Measurements from ENCODE around the gene CDH23.
A peak's percentile ranks its signal among the peaks of the same experiment; 100 is the strongest.
"Not testable (repeated sequence)": the region's sequence is repeated elsewhere in the genome, so short reads cannot be mapped to it uniquely, and the experiment has no call there.

The CDH23 gene

GRCh38 chr10:71837098-71837827, 440.5 kb downstream of the CDH23 start:
- DNase-seq (ENCODE audit: extremely low read depth in 1 of 2, low read depth in 1 of 2) = no peak

GRCh38 chr10:71838264-71839211, 441.8 kb downstream of the CDH23 start:
- DNase-seq (ENCODE audit: extremely low read depth in 1 of 2, low read depth in 1 of 2) = no peak

DNA sequence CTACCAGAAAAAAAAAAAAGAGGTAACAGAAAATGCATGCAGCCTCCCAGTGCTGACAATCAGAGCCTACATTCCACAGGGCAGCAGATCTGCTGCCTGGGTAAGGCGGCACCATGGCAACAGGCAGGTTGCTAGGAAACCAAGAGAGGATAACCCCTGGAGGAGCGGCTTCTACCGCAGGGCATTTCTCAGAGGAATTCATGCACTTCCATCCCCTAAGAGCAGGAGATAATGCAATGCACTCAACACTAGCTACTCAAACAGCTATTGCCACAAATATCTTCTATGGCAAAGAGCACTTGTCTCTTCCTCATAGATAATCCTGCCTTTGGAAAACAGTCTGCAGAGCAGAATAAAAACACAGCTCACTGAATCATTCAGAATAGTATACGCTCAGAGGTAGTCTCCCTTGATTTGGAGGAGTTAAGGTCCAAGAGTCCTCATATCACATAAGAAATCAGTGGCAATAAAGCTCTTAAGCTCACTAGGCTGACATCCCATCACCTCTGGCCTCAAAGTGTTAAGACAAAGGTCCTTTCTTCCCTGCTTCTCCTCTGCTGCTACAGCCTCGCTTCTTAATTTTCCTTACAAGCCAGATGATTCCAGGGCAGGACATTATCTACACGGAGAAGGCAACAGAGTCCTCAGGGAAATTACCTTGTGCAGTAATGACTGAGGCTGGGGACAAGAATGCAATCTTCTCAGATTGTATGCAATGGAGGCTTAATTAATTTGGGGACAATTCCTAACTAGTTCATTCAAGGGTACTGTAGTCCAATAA, 443.6 kb downstream of the CDH23 start:
- no peak for DNase-seq (ENCODE audit: extremely low read depth in 1 of 2, low read depth in 1 of 2)

GRCh38 chr10:71840958-71841335, 444.2 kb downstream of the CDH23 start:
- DNase-seq (ENCODE audit: extremely low read depth in 1 of 2, low read depth in 1 of 2) = no peak

GRCh38 chr10:71842422-71842821, 445.7 kb downstream of the CDH23 start:
- DNase-seq (ENCODE audit: extremely low read depth in 1 of 2, low read depth in 1 of 2) = no peak

GRCh38 chr10:71842856-71843686, 446.4 kb downstream of the CDH23 start:
- no peak for DNase-seq (ENCODE audit: extremely low read depth in 1 of 2, low read depth in 1 of 2)

GRCh38 chr10:71844084-71844483, 447.4 kb downstream of the CDH23 start:
- no peak for DNase-seq (ENCODE audit: extremely low read depth in 1 of 2, low read depth in 1 of 2)

DNA sequence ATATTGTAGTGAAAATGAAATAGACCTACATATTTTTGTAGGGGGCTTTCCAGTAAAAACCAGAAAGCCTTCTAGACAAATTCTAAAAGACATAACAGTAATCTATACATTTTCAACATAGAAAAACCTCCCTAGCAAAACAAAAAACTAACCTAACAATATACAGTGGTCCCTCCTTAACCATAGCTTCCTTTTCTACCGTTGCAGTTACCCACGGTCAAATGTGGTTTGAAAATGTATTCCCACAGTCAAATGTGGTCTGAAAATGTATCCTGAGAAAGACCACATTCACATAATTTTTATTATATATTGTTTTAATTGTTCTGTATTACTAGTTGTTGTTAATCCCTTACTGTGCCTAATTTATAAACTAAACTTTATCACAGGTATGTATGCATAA, 448.0 kb downstream of the CDH23 start:
- no peak for DNase-seq (ENCODE audit: extremely low read depth in 1 of 2, low read depth in 1 of 2)

DNA sequence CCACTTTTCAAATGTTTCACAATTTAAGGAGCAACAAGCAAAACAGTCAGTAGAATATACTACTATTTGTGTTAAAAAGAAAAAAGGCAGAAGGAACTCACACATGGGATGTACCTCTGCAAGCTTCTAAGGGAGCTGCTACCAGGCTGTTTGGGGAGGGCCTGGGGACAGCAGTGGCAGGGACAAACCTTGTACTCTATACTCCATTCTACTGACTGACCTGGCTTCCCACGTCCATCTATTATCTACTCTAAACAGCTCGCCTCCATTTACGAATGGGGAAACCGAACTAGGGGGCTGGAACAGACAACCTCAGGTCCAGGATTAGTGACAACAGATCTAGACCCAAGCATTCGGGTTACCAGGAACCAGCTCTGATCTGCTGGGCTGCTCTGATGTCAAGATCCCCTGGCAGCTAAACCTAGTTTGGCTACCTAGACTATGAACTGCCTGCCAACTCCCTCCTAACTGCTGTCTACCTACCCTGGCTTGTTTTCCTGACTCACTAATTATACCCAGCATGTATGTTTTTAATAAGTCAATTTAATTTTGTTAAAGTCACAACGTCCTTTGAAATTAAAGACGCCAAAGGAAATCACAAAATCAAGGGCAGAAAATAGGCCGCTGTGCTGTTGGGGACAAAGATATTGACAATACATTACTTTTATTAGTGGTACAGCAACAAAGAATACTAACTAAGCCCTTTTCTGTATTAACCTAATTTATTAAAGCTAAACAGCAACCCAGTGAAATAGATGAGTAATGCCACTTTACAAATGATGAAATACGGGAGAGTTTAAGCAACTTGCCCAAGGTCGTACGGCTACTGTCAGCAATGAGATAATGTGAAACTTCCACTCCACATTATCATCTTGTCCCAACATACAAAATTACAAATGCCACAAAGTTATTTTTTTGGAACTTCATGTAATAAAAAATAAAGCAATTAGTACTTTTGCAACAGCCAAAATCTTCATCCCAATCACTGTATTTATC, 449.0 kb downstream of the CDH23 start:
- no peak for DNase-seq (ENCODE audit: extremely low read depth in 1 of 2, low read depth in 1 of 2)

GRCh38 chr10:71846816-71847215, 450.1 kb downstream of the CDH23 start:
- DNase-seq (ENCODE audit: extremely low read depth in 1 of 2, low read depth in 1 of 2) = no peak

GRCh38 chr10:71847418-71847817, 450.7 kb downstream of the CDH23 start:
- DNase-seq (ENCODE audit: extremely low read depth in 1 of 2, low read depth in 1 of 2) = no peak

GRCh38 chr10:71848325-71849275, 451.9 kb downstream of the CDH23 start:
- DNase-seq (ENCODE audit: extremely low read depth in 1 of 2, low read depth in 1 of 2) = no peak

DNA sequence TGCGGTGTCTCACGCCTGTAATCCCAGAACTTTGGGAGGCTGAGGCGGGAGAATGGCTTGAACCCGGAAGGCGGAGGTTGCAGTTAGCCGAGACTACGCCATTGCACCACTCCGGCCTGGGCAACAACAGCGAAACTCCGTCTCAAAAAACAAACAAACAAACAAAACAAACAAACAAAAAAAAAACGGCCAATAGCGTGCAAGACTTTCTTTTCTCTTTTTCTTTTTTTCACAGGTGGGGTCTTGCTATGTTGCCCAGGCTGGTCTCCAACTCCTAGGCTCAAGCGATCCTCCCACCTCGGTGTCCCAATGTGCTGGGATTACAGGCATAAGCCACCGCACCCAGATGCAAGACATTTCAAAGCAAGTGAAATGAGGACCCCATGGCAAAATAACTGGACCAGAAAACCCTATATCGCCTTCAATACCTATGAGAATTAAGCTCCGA, 452.8 kb downstream of the CDH23 start:
- DNase-seq (ENCODE audit: extremely low read depth in 1 of 2, low read depth in 1 of 2) = no peak

- DNase-seq (ENCODE audit: extremely low read depth in 1 of 2, low read depth in 1 of 2) = no peak
These were observed 453.5 kb downstream of the CDH23 start for GRCh38 chr10:71850021-71850742.

- peak; percentile 92 to 99 for DNase-seq (ENCODE audit: extremely low read depth in 1 of 2, low read depth in 1 of 2)
These were observed 454.2 kb downstream of the CDH23 start, which contains the start of gene PSAP for GRCh38 chr10:71850743-71851464. Gene PSAP (minus strand): TSS chr10:71851251. CDS start chr10:71851221, 30 bp downstream.

DNA sequence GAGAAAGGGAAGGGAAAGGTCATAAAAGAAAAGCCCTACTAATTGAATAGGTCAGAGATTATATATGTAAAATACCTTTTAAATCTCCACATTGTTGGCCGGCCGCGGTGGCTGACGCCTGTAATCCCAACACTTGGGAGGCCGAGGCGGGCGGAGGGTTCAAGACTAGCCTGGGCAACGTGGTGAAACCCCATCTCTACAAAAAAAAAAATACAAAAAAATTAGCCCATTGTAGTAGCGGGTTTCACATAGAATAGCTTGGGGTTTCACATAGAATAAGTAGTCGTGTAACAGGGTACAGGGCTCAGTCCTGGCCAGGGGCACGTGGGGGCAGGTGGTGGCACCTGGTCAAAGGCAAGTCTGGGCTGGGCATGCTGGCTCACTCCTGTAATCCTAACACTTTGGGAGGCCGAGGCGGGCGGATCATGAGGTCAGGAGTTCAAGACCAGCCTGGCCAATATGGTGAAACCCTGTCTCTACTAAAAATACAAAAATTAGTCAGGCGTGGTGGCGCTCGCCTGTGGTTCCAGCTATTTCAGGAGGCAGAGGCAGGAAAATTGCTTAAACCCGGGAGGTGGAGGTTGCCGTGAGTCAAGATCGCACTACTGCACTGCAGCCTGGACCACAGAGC, 454.9 kb downstream of the CDH23 start:
- DNase-seq (ENCODE audit: extremely low read depth in 1 of 2, low read depth in 1 of 2) = not testable (repeated sequence)

Data from activated CD8-positive, alpha-beta memory T cell treated with anti-CD3 and anti-CD28 coated beads for 1 hour (primary cell).